Cardiac septum (tissue), 1 donor: Measurements from ENCODE around the gene ANKRD42. TPM values are rescaled to one million over a fixed set of nuclear protein-coding genes. Genes with fewer than 3 reads are reported as not detected.

Experiments
- DNase-seq: peaks from one replicate; pipeline ENCODE4 v3.0.0-alpha.2; 2020; ENCODE audit warnings: low spot score
- intact Hi-C: fragments of 100-400 bp; cut with DNase I; formaldehyde crosslinking; loops from one replicate; pipeline ENCODE4 v1.14.0; 2022
- long read RNA-seq: library from polyadenylated mRNA; unstranded; transcript quantifications from one replicate; pipeline ENCODE4 v2.0.0, GENCODE V29; 2021
- total RNA-seq: library from RNA; stranded (reverse); fragmentation: NEBNext Ultra II Directional; extraction: Animal tissue kit (Norgen Biotek cat#: 25700); gene quantifications from one replicate; pipeline ENCODE4 v1.2.1, GENCODE V29; 2021
- donor health status: DM: no; HTN: no; CAD: no.

ANKRD42 gene
- 6.0 TPM for total RNA-seq
- long read RNA-seq, full-length matches to known transcripts = 3 of 8 reads
- long read RNA-seq, partial matches to known transcripts = 3 of 8 reads
- long read RNA-seq, other reads (novel, unspliced or antisense) = 2 of 8 reads

DNA sequence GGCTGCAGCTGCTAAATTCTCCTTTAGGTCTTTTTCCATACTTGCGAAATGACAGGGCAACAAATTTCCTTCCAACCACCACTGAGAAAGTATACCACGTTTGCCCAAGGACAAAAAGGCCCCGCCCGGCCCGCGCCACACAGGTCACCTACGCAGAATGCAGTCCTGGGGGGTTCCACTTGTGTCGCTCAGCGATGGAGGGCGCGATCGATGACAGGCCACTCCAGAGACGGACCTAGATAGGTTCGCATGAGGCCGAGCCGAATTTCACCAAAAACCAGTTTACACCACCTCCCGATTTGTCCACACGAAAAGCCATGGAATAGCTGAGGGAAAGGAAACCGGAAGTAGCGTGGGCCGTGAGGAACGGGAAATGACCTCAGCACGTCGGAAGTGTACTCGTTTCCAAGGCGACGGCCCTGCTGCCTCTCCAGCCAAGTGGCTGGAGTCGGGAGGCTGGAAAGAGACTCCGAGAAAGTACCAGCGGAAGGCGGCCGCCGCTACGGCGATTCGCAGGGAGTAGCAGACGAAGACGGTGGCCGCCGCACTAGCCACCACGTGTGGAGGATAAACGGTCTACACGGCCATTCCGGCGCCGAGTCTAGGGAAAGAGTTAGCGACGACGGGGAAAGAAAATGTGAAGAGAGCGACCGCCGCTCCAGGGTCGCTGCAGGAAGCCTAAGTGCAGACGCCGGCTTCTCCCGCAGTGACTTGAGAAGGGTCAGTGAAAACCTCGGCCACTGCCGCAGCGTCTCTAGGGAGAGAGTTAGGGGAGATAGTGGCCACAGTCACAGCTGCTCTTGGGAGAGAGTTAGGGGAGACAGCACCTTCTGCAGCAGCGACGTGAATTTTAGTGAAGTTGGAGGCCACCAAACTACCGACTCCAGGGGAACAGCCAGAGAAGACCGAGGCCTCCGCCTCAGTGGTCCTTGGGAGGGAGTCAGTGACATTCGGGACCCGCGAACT lies at the start of gene ANKRD42:
ANKRD42 (plus strand) TSS at position 398 of the 966 bp plus-strand sequence. CDS start 959 bp downstream, outside the sequence.
- peak; percentile 96 for DNase-seq
- intact Hi-C loops = loop anchor here (2.0 to 10.0 kb wide), 3 partner anchors 37 to 291 kb away; partner anchors contain the start of genes DDIAS, PCF11, PRCP and RAB30

DNA sequence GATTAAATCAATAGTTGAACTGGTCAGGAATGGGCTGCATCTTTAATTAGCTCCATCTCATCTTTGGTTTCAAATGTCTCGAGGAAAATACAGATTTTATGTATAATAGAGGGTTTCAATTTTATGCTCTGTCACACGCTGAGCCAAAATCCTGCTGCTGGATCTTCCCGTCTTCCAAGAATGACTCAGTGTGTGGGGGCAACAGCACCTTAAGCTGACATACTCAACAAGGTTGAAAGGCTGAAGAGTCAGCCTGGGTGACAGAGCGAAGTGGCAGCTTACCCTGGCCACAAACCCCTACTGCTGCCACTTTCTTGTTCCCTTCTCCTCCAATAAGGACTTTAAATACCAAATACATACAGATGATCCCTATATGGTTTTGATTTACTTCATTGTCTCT lies 45.6 kb upstream of the ANKRD42 start:
- intact Hi-C loops = no loop called here

DNA sequence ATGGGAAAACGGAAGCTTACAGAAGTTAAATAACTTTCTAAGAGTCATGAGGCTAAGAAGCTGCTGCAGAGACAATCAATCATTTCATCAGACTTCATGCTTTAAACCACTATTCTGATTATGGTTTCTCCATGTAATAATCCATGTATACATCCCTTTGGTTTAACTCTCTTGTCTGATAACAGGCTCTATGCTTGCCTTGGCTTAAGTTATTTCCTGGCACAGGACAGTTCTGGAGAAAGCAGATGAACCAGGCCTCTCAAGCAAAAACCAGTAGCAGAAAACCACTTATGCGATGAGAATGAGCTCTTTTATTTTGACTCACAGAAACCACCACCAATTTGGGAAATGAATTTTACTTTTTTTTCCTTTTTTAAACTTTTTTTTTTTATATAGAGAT lies 43.1 kb upstream of the ANKRD42 start:
- intact Hi-C loops = no loop called here

More for the DNA sequence above, 45.6 kb upstream of the ANKRD42 start:
- no peak for DNase-seq

DNA sequence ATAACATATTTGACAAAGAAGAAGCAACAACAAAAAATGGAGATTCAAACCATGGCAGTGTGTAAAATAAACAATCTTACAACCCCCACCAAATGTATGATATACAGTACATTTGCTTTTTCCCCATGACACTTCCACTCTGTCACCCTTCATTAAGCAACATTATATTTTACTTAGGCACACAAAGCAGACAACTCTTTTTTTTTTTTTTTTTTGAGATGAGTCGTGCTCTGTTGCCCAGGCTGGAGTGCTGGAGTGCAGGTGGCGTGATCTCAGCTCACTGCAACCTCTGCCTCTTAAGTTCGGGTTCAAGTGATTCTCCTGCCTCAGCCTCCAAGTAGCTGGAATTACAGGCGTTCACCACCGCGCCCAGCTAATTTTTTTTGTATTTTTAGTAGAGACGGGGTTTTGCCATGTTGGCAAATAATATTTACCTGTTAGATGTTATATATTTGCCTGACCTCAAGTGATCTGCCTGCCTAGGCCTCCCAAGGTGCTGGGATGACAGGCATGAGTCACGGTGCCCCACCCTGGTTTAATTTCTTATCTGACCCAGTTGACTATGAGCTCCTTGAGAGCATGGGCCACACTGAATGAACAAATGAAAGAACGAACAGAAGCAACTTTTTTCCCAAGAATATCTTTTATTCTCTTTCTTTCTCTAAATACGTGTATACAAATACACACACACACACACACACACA lies 42.1 kb upstream of the ANKRD42 start:
- DNase-seq = no peak
- intact Hi-C loops = no loop called here

More for the DNA sequence above, 43.1 kb upstream of the ANKRD42 start:
- DNase-seq = no peak

DNA sequence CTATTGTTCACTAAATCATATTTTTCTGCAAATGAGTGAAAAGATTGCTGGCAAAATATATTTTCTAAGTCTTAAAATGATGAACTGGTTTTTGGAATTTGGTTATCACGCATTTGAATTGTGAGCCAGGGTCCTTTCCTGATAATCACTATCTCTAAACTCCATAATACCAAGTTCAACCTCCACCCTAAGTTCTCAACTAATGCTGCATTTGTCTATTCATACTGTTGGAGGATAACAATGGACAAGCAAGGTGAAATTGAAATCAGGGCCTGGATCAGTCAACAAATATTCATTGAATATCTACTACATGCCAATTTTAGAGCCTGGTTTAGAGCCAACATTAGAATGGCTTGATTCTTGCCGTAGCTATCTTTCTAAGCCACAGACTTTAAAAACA lies 41.2 kb upstream of the ANKRD42 start:
- intact Hi-C loops = no loop called here
- DNase-seq = no peak

DNA sequence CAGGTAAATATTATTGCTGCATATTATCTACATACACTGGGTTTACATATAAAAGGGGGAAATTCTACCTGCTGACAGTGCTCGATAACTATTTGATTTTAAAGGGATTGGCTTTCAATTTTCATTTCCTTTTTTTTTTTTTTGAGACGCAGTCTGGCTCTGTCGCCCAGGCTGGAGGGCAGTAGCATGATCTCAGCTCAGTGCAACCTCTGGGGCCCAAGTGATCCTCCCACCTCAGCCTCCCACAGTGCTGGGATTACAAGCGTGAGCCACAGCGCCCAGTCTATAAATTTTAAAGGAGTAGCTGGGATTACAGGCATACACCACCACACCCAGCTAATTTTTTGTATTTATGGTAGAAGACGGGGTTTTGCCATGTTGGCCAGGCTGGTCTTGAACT lies 39.7 kb upstream of the ANKRD42 start:
- intact Hi-C loops = no loop called here
- DNase-seq = no peak

DNA sequence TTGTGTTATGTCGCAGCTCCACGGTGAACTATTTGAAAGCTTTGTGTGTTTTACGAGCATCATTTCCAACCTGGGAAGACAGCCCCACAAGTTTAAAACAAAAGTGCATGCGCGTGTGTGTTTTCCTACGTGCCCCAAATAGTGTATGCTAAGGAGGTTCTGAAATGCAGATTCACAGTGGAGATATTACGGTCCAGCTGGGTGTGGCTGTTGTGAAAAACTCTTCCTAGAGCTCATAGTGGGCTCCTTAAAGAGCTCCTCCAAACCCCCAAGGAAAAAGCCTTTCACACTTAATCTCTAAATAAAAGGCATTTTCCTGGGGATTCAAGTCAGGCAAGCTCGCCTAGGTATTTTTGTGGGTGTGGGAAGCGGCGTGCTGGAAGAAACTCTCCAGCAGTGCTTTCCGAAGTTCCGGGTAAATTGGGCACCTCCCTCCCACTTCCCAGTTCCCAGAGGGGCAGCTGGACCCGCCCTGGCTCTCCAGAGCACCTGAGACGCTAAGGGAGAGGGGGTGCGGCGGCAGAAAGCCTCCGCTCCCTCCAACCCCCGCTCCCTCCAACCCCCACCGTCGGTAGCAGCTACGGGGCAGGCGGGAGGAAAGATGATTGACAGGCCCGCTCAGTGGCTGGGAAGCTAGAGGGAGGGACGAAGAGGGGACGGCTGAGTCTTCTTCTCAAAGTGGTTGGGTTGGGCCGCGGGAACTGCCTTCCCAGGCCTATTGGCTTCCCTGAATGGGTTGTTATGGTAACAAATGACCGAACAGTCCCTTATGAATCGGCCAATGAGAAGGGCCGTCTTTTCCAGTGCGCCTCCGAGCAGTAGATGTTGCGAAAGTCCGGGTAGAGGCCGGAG lies 37.1 kb upstream of the ANKRD42 start:
- intact Hi-C loops = loop anchor here (2.0 to 5.0 kb wide), 3 partner anchors 38 to 256 kb away; partner anchors contain the start of genes DDIAS and PRCP
- peak; percentile 99 for DNase-seq

DNA sequence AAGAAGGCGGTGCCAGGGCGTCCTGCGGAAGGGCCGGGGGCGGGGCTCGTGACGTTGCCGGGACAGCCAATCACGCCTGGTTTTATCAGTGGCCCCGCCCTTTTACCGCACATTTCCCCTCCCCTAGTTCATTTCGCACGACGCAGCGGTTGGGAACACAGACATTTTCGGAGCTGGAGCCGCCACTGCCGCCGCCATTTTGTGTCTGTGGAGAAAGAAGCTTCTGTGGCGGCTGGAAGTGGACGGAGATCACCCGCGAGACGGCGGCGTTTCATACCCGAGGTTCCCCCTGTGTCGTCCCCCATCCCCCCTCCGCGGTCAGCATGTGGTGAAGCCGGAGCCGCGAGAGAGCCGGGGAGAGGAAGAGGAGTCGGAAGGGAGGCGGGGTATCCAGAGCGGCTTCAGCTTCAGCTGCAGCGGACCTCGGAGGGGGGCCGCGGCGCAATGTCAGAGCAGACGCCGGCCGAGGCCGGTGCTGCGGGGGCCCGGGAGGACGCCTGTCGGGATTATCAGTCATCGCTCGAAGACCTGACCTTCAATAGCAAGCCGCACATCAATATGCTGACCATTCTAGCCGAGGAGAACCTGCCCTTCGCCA lies 36.4 kb upstream of the ANKRD42 start, which contains the start of gene PCF11:
PCF11 (plus strand) TSS at position 136 of the 598 bp plus-strand sequence; CDS start at position 445, 309 bp downstream.
- intact Hi-C loops = loop anchor here (1.0 to 5.0 kb wide), 5 partner anchors 38 to 256 kb away; partner anchors contain the start of genes CCDC90B, DDIAS, PRCP and RAB30
- DNase-seq = no peak

DNA sequence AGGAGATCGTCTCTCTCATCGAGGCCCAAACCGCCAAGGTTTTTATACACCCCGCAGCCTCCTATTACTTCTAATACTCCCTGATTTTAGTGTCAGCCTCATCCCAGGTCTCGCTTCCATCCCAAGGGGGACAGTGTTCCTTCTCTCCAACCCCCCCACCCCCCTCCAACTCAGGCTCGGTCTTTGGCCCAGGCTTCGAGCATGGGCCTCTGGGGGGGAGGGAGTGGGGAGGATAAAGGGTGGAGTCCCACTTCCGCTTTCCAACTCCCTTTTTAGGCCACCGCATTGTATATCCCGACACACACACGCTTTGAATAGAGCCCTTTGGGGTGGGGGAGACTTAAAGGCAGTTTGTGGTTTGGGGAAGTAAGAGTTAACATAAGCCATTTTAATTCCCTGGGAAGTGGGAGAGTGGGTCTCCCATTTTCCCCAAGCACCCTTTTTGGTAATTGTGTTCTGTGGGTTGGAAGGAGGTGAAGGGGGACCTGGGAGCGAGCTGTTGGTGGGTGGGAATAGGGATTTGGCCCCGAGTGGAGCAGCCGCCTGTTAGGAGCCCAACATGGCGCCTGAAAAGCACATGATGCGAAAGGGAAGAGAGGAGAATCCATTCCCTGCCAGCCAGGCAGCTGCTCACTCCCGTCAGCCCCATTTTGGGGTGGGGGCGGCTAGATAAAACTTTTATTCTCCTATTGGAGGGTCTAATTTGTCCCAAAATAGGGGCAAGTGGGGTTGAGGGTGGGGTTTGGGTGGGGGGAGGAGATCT lies 35.7 kb upstream of the ANKRD42 start:
- intact Hi-C loops = loop anchor here (1.0 to 5.0 kb wide), 5 partner anchors 37 to 257 kb away; partner anchors contain the start of genes CCDC90B, DDIAS, PRCP and RAB30
- no peak for DNase-seq

DNA sequence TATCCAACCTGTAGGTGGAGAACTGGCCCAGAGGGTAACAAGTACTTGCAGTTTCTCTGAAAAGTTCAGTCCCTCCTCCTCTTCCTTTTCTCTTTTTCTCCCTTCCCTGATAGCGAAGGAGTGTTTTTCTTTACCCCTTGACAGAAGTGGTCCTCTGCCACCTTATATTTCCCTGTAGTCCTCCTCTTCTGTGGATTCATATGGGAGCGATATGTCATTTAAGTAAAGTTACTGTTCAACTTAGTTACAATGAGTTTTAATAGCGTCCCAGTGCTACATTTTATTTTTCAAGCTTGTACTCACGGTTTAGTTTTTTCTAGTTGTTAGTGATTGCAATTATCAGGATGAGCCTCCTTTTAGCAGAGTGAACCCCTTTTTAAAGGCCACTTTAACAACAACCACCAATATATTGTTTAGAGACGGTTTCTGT lies 35.1 kb upstream of the ANKRD42 start:
- intact Hi-C loops = loop anchor here (5.0 kb wide), 1 partner anchor 166 kb away; no protein-coding TSS in a partner anchor
- DNase-seq = no peak

DNA sequence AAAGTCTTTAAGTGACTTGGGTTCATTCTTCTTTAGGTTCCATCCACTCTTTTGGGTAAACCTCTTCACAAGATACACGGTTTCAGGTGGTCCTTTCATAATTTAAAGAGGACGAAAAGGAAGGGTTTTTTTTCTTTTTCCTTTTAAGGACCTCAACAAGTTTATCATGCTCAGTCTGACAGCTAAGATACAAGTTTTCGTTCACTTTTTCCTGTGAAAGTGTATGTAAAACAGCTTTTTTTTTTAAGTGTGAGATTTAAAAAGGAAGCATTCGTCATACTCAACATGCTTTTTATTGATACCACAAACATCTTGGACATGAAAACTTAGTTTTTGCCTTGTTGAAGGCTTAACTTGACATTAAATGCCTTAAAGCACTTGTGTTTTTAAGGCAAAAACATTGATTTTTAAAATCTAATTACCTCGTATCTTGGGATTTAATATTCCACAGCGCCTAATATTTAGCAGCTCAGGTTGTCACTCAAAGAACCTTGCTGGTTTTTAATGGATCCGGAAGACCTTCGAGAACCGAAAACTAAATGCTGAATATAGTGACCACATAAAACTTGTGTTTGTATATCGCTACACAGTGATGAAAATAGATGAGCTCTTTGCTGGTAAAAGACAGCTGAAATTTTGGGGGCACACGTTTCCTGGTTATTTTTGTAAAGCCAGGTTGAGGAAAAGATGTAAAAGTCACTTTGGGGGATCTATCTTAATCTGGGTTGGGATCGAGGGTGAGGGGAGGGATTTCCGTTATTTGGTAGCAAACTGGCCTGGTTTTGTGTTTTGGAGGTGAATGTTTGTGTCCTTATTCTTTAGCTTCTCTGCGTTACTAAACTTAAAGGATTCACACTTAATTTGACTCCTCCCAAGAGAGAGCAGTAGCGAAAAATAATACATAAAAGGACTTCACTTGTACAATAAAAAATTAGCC lies 34.3 kb upstream of the ANKRD42 start:
- DNase-seq = no peak
- intact Hi-C loops = loop anchor here (5.0 kb wide), 1 partner anchor 167 kb away; no protein-coding TSS in a partner anchor

DNA sequence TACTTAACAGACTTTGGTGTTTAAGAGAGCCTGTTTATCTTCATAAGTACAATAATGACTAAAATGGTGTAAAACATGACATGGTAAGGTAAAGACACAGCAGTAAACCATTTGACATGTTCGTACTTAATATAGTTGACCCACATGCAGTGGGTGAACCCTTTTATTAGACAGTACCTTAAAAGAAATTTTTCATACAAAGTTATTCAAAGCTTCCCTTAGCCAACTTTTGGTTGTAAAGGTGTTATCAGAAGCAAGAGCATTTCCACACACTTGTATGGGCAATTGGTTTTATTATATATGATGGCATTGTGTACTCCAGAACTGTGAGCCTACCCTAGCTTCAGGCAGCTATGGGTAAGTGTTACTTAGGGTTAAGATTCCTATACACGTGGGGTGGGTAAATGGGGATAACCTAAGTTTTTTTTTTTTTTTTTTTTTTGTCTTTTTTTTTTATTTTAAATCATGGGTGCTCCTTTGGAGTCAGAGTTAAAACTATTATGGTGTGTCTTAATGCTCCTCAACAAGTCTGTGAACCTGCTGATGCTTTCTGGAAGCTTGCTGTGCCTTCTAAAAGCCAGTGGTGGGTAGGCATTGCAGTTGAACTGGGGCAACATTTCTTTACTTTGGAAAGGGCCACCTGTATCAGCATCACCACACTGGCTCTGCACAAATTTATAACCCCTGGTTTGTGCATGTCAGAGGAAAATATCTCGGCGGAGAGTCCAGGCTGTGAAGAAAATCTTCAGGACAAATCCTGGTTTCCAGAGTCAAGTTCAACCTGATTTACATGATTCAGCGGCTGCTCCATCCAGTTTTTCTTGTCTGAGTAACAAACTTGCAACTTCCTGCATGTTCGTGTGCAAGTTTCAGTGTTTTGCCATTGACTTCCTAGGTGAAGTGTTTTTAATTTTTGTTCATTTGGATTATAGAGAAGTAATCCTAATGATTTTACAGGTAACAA lies 33.3 kb upstream of the ANKRD42 start:
- intact Hi-C loops = loop anchor here (5.0 kb wide), 1 partner anchor 168 kb away; no protein-coding TSS in a partner anchor
- no peak for DNase-seq

DNA sequence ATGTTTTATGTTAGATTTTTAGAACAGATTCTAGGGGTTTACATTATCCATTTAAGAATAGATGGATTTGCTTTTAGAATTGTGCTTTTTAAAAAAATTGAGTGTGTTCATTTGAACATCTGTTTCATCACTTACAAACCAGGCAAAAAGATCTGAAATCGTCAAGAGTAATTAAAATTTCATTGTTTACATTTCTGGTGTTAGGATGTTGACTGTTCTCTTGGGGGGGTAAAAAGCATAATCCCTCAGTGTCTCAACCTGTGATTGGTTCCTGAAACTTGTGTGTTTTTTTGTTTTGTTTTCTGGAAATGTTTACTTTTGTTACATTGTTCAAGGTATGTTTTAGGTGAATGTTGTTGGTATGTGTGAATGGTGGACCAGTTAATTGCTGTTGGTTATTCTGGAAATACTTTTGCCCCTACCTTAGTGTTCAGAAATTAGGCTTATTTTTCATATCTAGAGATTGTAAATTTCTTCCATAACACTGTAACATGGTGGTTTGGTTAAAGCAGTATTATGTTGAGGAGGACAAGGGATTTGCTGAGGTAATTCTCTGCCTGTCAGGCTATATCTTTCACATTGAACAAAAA lies 31.8 kb upstream of the ANKRD42 start:
- intact Hi-C loops = no loop called here

DNA sequence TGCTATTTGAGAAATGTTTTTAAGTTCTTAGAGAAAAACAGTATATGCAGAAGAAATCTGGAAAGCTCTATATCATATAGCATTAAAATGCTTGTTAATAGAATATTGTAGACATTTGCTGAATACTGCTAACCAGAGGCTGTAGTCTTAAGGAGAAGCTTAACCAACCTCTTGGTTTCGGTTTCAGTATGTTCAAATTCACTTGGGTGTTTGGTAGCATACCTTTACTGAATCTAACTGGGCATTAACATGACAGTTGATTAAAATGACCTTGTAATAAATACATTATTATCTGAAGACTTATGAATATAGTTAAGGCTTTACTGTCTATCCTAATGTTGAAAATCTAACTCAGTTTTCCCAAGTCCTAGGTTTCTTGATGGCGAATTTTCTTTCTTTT lies 31.1 kb upstream of the ANKRD42 start:
- no peak for DNase-seq
- intact Hi-C loops = no loop called here

More for the DNA sequence above, 31.8 kb upstream of the ANKRD42 start:
- no peak for DNase-seq
